Occipital lobe (tissue), 2 donors: ENCODE results near the gene PRAMEF11. TPM values are rescaled to one million over a fixed set of nuclear protein-coding genes. Genes with fewer than 3 reads are reported as not detected.

ENCODE experiments used
- DNase-seq: peaks from one replicate; lab custom pipeline; 2025; lab: John Stamatoyannopoulos, UW
- total RNA-seq: library from RNA; depleted of rRNA; stranded (reverse); fragments of >200 nt; gene quantifications from one replicate; pipeline ENCODE4 v1.2.3, GENCODE V29; 2014

Gene PRAMEF11
- total RNA-seq, 1 donor from 2014 or later = not detected

DNA sequence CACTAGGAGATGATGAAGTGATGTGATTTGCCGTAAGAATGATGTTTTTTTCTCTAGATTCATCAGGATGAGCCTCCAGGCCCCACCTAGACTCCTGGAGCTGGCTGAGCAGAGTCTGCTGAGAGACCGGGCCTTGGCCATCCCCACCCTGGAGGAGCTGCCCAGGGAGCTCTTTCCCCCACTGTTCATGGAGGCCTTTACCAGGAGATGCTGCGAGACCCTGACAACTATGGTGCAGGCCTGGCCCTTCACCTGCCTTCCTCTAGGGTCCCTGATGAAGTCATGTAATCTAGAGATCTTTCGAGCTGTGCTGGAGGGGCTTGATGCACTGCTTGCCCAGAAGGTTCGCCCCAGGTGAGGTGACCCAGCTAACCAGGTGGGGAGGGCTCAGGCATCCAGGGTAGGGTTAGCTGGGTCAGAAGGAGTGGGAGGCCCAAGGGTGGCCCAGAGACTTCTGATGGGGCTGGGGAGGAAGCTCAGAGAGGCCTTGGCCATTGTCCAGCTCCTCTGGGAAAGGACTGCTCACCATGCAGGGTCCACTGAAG is 56.3 kb downstream of the PRAMEF11 start:
- DNase-seq = no peak

Other genes starting within 250 kb of the PRAMEF11 start
- gene DHRS3, start 213.2 kb downstream of the PRAMEF11 start, total RNA-seq = 11.5 TPM
- not detected for gene AADACL4, start 187.3 kb downstream of the PRAMEF11 start, total RNA-seq
- gene AADACL3, start 115.3 kb downstream of the PRAMEF11 start, total RNA-seq = not detected
- gene CFAP107, start 85.2 kb downstream of the PRAMEF11 start, total RNA-seq = not detected
- gene PRAMEF12, start 57.7 kb downstream of the PRAMEF11 start, total RNA-seq = not detected
- not detected for gene PRAMEF1, start 40.0 kb downstream of the PRAMEF11 start, total RNA-seq
- gene HNRNPCL1, start 17.3 kb upstream of the PRAMEF11 start, total RNA-seq = not detected
- not detected for gene PRAMEF2, start 25.7 kb upstream of the PRAMEF11 start, total RNA-seq
- gene PRAMEF4, start 54.8 kb upstream of the PRAMEF11 start, total RNA-seq = not detected
- not detected for gene PRAMEF10, start 66.9 kb upstream of the PRAMEF11 start, total RNA-seq
- not detected for gene PRAMEF7, start 85.2 kb upstream of the PRAMEF11 start, total RNA-seq
- not detected for gene PRAMEF6, start 116.2 kb upstream of the PRAMEF11 start, total RNA-seq
- not detected for gene PRAMEF27, start 225.2 kb upstream of the PRAMEF11 start, total RNA-seq
- not detected for gene HNRNPCL3, start 229.4 kb upstream of the PRAMEF11 start, total RNA-seq
- not detected for gene PRAMEF25, start 239.4 kb upstream of the PRAMEF11 start, total RNA-seq